ENCODE measurements around the gene GMDS. TPM values are rescaled to one million over a fixed set of nuclear protein-coding genes. Genes with fewer than 3 reads are reported as not detected.

The GMDS gene
- total RNA-seq, 1 donor from 2014 or later, result 7.2 TPM

- no peak overlapping the region for H3K27ac ChIP-seq (replicated peaks)
- no peak for TF ChIP-seq CTCF (IDR thresholded peaks at IDR 0.05; ENCODE audit: borderline replicate concordance)
- H3K27me3 ChIP-seq (ENCODE audit: low read depth), result peaks cover 3% of the 10 kb centered on the region
- intact Hi-C loops (cut with micrococcal nuclease), result loop anchor here (5.0 kb wide), 1 partner anchor 595 kb away; no protein-coding TSS in a partner anchor
- no peaks in the 10 kb centered on the region for H3K36me3 ChIP-seq
- H3K4me1 ChIP-seq, result peaks cover under 1% of the 10 kb centered on the region
- H3K4me3 ChIP-seq, result no peak overlapping the region
- no peak for DNase-seq
- H3K9me3 ChIP-seq (replicated peaks), result no peaks in the 10 kb centered on the region
Measured at GRCh38 chr6:2197177-2197671, 48.2 kb downstream of the GMDS start.

DNA sequence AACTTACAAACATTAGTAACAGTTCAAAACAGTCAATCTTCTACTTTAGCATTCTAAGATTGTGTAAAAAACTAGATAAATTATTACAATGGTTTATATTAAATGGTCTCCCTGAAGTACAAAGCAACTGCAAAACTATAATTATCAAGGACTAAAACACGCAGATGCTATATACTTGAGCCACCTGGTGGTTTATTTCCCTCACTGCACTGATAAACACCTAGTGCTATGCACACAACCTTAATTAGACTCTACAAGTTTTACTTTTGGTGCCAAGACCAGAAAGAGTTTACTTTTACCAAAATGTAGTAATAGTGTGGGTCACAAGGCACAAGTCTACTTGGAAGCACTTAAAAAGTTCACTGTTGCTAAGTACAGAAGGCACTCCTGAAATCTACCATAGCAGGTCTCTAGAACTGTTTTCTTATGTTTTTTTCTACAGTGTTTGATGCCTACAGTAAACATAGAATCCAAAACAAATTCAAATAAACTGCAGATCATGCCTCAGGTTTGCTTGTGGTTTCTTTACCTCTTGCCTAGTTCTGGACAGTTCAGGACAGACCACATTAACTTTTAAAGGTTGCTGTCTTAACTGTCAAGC, 49.2 kb downstream of the GMDS start:
- Histone ChIP-seq H3K4me1 (no peaks in the 10 kb centered on the region), H3K27ac (replicated peaks) (no peak overlapping the region), H3K9me3 (replicated peaks) (no peaks in the 10 kb centered on the region), H3K4me3 (no peak overlapping the region), H3K27me3 (ENCODE audit: low read depth) (peaks cover 5% of the 10 kb centered on the region), H3K36me3 (no peaks in the 10 kb centered on the region)
- TF ChIP-seq CTCF (IDR thresholded peaks at IDR 0.05; ENCODE audit: borderline replicate concordance), result peak; percentile 90
- DNase-seq, result no peak
- intact Hi-C loops (cut with micrococcal nuclease), result loop anchor here (5.0 kb wide), 1 partner anchor 594 kb away; no protein-coding TSS in a partner anchor

DNA sequence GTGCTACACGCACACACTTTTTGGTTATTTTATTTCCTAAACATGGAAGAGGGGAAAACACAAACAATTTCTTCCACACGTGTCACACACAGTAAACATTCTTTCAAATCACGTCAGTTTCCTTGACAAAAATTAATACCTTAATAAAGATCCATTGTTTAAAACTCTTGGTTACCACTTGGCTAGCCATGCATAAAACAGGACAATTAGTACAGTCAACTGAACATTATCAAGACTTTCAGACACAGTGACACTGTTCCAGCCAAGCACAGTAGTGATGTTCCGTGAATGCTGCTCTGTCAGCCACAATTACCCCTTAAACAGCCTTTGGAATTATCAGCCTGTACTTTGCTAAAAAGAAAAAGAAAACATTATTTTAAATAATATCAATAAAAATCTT, 50.8 kb downstream of the GMDS start:
- no peak for TF ChIP-seq CTCF (IDR thresholded peaks at IDR 0.05; ENCODE audit: borderline replicate concordance)
- H3K27me3 ChIP-seq (ENCODE audit: low read depth), result peaks cover 5% of the 10 kb centered on the region
- no peak overlapping the region for H3K4me3 ChIP-seq
- H3K27ac ChIP-seq (replicated peaks), result no peak overlapping the region
- intact Hi-C loops (cut with micrococcal nuclease), result loop anchor here (5.0 kb wide), 1 partner anchor 592 kb away; no protein-coding TSS in a partner anchor
- H3K36me3 ChIP-seq, result no peaks in the 10 kb centered on the region
- H3K9me3 ChIP-seq (replicated peaks), result no peaks in the 10 kb centered on the region
- no peak for DNase-seq
- H3K4me1 ChIP-seq, result no peaks in the 10 kb centered on the region

DNA sequence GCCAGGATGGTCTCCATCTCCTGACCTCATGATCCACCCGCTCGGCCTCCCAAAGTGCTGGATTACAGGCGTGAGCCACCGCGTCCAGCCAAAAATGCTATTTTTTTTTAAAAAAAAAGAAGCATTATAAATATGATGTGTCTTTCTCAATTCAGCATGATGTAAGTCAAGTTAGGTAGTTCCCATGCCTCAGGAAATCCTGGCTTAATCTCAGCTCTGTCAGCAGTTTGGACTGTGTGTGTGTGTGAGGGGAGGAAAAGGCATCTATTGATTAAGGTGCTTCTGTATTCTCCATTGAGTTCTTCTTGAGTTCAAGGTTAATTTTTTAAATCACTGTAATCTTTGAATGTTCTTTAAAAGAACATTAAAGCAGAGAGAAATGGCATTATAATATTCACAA, 51.5 kb downstream of the GMDS start:
- no peak for DNase-seq
- no peaks in the 10 kb centered on the region for H3K36me3 ChIP-seq
- no peak overlapping the region for H3K27ac ChIP-seq (replicated peaks)
- no peak for TF ChIP-seq CTCF (IDR thresholded peaks at IDR 0.05; ENCODE audit: borderline replicate concordance)
- intact Hi-C loops (cut with micrococcal nuclease), result no loop called here
- H3K4me3 ChIP-seq, result no peak overlapping the region
- H3K4me1 ChIP-seq, result no peaks in the 10 kb centered on the region
- H3K27me3 ChIP-seq (ENCODE audit: low read depth), result peaks cover 5% of the 10 kb centered on the region
- no peaks in the 10 kb centered on the region for H3K9me3 ChIP-seq (replicated peaks)

GRCh38 chr6:2192976-2193375, 52.4 kb downstream of the GMDS start:
- H3K27ac ChIP-seq (replicated peaks), result no peak overlapping the region
- no peaks in the 10 kb centered on the region for H3K4me1 ChIP-seq
- no peaks in the 10 kb centered on the region for H3K36me3 ChIP-seq
- H3K27me3 ChIP-seq (ENCODE audit: low read depth), result peaks cover 5% of the 10 kb centered on the region
- H3K9me3 ChIP-seq (replicated peaks), result no peaks in the 10 kb centered on the region
- H3K4me3 ChIP-seq, result no peak overlapping the region
- intact Hi-C loops (cut with micrococcal nuclease), result no loop called here
- DNase-seq, result no peak
- no peak for TF ChIP-seq CTCF (IDR thresholded peaks at IDR 0.05; ENCODE audit: borderline replicate concordance)

All from left ventricle myocardium inferior (tissue), 1 donor.